Right ventricle myocardium superior (tissue), 1 donor: ENCODE results near the gene CNIH1. TPM values are rescaled to one million over a fixed set of nuclear protein-coding genes. Genes with fewer than 3 reads are reported as not detected.

Experiments used
- ATAC-seq: fragments of 200-7000 bp; cut with Tn5 transposase; one replicate; pipeline ENCODE4 v1.9.1; 2020; ENCODE audit warnings: mild to moderate bottlenecking; ENCODE audit not compliant: poor library complexity
- DNase-seq: peaks from one replicate; pipeline ENCODE4 v3.0.0-alpha.2; 2020
- intact Hi-C: fragments of 100-400 bp; cut with DNase I; formaldehyde crosslinking; loops from one replicate; pipeline ENCODE4 v1.11.2; 2022
- long read RNA-seq: library from polyadenylated mRNA; unstranded; transcript quantifications from one replicate; pipeline ENCODE4 v2.0.0, GENCODE V29; 2021
- total RNA-seq: library from RNA; stranded (reverse); fragmentation: NEBNext Ultra II Directional; extraction: Animal tissue kit (Norgen Biotek cat#: 25700); gene quantifications from one replicate; pipeline ENCODE4 v1.2.1, GENCODE V29; 2021
- donor health status: DM: no; HTN: yes; CAD: no; lungs with severe emphysema.

CNIH1 gene
- total RNA-seq: 97.0 TPM
- long read RNA-seq, full-length matches to known transcripts: 119 of 126 reads
- long read RNA-seq, partial matches to known transcripts: 1 of 126 reads
- long read RNA-seq, other reads (novel, unspliced or antisense): 6 of 126 reads

DNA sequence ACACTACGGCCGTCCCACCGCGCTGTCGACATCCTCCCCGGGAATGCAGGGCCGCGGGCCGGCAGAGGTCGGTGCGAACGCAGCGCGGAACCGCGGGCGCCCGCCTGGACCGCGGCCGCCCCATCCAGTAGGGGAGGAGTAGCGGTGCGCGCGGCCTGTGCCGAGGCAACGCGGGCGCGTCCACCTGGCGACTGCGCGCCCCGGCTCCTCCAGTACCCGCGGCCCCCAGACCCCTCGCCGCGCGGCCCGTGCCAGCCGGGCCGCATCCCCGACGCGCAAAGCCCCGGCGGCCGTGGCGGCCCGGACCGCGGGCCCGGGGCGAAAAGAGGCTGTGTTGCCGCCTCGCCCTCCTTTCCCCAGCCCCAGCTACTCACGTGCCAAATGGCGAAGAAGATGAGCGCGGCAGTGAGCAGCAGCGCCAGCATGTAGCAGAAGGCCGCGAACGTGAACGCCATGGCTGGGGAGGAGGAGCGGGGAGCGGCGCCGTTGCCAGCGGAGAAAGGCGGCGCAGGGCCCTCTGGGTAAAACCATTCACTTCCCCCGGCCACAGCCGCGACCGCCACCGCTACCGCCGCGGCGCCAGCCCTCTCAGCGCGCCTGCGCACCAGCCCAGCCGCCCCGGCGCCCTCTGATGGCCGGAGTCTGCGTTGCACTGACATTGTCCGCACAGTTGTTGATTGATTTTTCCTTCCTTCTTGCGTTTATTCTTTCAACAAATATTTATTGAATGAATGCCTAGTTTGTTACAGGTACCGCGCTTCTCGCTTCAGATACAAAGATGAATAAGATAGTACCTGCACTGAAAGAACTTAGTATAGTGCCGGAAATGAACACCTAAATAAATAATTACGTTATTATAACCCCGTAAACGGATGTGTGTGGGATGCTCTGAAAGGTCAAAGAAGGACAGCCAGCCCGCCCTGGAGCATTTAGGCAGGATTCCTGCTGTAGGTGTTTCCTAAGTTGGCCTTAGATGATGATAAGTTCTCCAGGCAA lies at the start of gene CNIH1:
CNIH1 (minus strand) TSS at position 502 of the 996 bp plus-strand sequence; CDS start at position 455, 47 bp downstream.
- intact Hi-C loops: no loop called here
- DNase-seq (peak; percentile 95), ATAC-seq (peak; percentile 99)

DNA sequence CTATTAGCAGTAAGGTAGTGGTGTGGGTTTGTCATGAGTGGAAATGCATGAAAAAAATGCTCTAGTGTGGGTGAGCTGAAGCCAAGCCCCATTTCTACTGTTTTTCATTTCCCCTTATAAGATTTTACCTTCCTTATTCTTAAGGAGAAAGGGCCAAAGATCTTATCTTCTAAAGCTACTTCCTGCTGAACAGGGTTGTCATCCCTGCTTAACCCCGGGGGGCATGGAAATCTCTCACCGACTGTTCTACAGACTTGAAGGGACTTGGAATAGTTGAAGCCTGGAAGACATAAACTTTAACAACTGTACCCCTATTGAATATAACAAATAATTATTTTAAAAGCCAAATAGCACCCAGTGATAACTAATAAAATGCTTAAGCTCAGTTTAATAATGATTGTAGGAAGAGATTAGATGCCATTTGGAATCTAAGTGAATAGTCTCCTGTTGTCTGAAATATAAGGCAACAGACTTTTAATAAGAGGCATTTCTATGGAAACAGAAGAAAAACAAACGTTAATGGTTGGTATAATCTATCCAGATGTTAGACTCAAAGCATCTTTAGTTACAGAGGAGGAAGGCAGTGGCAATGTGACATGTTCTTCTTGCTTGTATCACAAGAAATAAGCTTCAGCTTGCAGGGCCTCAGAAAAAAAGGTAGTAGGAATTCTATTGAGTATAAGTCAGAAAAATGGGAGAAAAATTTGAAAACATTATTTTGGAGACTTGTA lies 49.4 kb upstream of the CNIH1 start:
- intact Hi-C loops: no loop called here
- no peak for ATAC-seq

GRCh38 chr14:54489731-54490444 lies 48.7 kb upstream of the CNIH1 start:
- ATAC-seq: no peak
- DNase-seq: no peak
- intact Hi-C loops: no loop called here

More for the DNA sequence above, 49.4 kb upstream of the CNIH1 start:
- no peak for DNase-seq

GRCh38 chr14:54489318-54489683 lies 48.1 kb upstream of the CNIH1 start:
- intact Hi-C loops: no loop called here
- ATAC-seq (no peak), DNase-seq (no peak)

- ATAC-seq: peak; percentile 98
- DNase-seq: peak; percentile 96
- intact Hi-C loops: no loop called here
These were observed 47.6 kb upstream of the CNIH1 start, which contains the start of gene GMFB for GRCh38 chr14:54488646-54489317. GMFB (minus strand) TSS chr14:54488980; CDS start chr14:54488927, 53 bp downstream.

DNA sequence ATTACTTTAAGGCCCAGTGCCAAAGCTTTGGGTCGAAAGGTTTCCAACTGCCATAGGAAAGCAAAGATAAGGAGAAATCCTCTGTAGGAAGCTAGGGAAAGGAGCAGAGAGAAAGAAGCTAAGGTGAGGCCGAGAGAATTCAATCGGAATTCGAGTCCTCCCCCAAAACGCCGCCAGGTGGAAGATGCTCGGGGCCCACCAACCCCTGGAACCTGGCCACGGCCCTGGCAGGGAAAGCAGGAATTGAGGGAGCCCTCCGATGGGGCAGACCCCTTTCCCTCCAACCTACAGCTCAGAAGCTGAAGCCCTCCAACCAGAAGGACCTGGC lies 47.1 kb upstream of the CNIH1 start:
- ATAC-seq (no peak), DNase-seq (no peak)
- intact Hi-C loops: no loop called here

GRCh38 chr14:54487771-54488170 lies 46.6 kb upstream of the CNIH1 start:
- DNase-seq (no peak), ATAC-seq (peak; percentile 41)
- intact Hi-C loops: no loop called here

- intact Hi-C loops: no loop called here
- ATAC-seq (no peak), DNase-seq (no peak)
These were observed 45.5 kb upstream of the CNIH1 start for GRCh38 chr14:54486685-54487084.

DNA sequence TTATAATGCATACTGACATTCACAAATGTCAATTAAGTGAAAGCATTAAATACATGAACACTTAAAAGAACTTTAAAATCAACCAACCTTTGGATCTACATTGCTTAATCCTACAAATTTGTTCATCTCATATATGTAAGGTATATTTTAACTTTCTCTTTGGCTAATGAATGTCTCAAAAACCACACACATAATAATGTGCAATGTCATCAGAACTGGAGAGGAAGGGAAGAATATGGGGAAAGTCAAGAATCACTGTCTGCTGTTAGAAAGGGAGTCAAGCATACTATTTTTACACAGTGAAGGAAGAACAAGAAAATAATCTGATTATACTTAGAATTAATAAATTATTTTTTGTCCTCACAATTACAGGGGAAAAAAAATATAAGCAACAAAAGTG lies 42.7 kb upstream of the CNIH1 start:
- no peak for ATAC-seq
- intact Hi-C loops: no loop called here

DNA sequence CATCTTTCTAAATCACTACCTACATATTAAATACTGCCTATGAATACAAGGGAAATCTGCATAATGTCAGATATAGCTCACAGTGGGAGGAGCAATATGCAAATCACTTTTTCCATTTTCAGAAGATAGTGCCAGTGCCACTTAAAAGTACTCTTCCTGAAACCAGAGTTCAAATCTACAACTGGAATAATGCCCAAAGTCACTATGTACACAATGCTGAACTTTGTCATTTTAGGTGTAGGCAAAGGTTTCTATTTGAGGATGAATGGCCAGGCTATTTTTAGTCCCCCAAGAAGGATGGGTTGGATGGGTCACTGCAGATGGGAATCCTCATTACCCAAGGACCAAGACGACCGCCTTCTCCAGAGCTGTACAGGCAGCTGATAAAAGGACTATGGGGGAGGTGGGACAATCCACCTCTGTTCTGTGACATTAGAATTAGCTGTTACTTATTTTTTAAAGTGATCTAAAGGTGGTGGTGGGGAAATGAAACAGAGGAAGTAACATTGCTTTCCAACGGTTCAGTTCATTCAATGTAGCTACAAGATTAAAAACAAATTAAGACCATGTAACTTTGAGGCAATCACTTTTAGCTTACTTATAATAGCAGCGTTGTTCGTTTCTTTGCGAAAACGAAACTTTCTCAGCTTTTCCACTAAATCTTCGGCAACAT lies 42.0 kb upstream of the CNIH1 start:
- DNase-seq (no peak), ATAC-seq (peak; percentile 23)
- intact Hi-C loops: no loop called here

More for the DNA sequence above, 42.7 kb upstream of the CNIH1 start:
- no peak for DNase-seq

DNA sequence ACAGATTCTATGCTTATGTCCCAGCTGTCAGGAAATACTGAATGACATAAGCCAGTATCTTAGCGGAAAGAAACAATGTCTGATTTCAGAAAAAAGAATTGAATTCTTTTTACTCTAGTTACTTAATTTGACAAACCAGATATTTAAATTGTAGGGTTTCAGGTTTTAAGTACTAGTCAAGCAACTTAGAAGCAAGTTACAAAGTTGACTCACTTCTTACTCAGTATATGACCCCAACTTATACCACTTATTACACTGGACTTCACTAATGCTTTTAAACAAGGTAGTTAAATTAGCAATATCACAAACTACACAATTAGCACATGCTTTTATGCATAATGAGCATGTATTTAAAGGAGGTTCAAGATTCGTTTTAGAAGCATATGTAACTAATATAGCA lies 40.5 kb upstream of the CNIH1 start:
- ATAC-seq: no peak
- DNase-seq: no peak
- intact Hi-C loops: no loop called here

DNA sequence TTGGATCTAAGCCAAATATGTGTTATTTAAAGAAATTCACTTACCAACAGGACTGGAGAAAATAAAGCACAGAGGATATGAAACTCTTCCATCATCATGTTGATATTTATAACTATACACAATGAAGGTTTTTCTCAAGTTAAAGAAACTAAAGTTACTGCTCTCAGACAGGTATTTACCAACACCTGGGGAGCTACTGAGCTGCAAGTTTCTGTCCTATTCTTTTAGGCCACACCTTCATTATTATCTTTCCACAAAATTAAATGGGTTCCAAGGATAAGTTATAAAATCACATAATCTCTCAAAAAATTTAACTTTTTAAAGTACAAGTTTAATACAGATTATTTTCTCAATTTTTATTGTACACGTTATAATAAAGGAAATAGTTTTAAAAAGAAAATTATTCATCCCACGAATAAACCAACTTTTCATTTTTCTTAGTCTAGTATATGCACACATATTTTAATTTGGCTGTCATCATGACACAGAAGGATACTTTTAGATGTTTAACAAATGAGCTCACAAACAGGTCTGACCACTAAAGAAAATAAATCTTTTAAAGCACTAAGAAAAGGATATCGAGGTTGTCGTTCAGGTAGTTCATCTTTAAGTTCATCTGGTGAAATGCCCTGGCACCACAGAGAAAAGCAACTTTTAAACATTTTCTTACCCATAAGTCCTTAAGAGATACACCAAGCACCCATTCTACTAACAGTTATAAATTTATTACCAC lies 39.8 kb upstream of the CNIH1 start:
- ATAC-seq: no peak
- DNase-seq: no peak
- intact Hi-C loops: no loop called here

GRCh38 chr14:54478636-54479215 lies 37.6 kb upstream of the CNIH1 start:
- intact Hi-C loops: no loop called here
- ATAC-seq (no peak), DNase-seq (no peak)

DNA sequence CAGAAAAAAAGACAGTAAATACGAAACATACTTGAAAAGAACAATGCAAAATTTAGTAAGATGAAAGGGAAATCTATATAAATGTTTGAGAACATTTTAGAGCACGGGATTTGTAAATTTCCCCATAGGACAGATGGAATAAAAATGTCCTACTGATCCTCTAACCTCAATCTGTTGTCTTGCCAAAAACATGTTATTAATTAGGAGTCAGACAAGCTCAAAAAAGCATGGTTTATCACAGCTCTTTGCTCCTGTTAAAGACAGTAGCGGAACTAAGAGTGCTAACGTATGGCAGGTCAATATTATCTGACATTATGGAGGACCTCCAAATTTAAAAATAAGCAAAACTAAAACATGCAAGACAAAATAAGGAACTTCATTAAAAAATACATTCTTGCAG lies 34.7 kb upstream of the CNIH1 start:
- DNase-seq: no peak
- intact Hi-C loops: no loop called here
- ATAC-seq: no peak

- no peak for ATAC-seq
- DNase-seq: no peak
- intact Hi-C loops: no loop called here
These were observed 34.2 kb upstream of the CNIH1 start for GRCh38 chr14:54475187-54475899.

- ATAC-seq (no peak), DNase-seq (no peak)
- intact Hi-C loops: no loop called here
These were observed 33.1 kb upstream of the CNIH1 start for GRCh38 chr14:54474232-54474793.
